ENCODE data around the gene EPB41L2. TPM values are rescaled to one million over a fixed set of nuclear protein-coding genes. Genes with fewer than 3 reads are reported as not detected.

The EPB41L2 gene
- total RNA-seq, 1 donor from 2014 or later: 124 TPM

- no peak overlapping the region for H3K4me3 ChIP-seq
- no peaks in the 10 kb centered on the region for H3K27me3 ChIP-seq (ENCODE audit: low read depth)
- intact Hi-C loops (cut with DNase I): no loop called here
- H3K36me3 ChIP-seq: peaks cover 7% of the 10 kb centered on the region
- TF ChIP-seq CTCF (IDR thresholded peaks at IDR 0.05): no peak
- H3K27ac ChIP-seq: no peak overlapping the region
- no peaks in the 10 kb centered on the region for H3K9me3 ChIP-seq
- H3K4me1 ChIP-seq: no peaks in the 10 kb centered on the region
- no peak for DNase-seq
- ATAC-seq: no peak
Observed at GRCh38 chr6:130858054-130858453, 205.0 kb downstream of the EPB41L2 start.

- H3K4me1 ChIP-seq: no peaks in the 10 kb centered on the region
- H3K36me3 ChIP-seq: peaks cover 6% of the 10 kb centered on the region
- no peak for ATAC-seq
- no peak overlapping the region for H3K27ac ChIP-seq
- DNase-seq: no peak
- intact Hi-C loops (cut with DNase I): no loop called here
- no peaks in the 10 kb centered on the region for H3K27me3 ChIP-seq (ENCODE audit: low read depth)
- H3K9me3 ChIP-seq: no peaks in the 10 kb centered on the region
- TF ChIP-seq CTCF (IDR thresholded peaks at IDR 0.05): no peak
- no peak overlapping the region for H3K4me3 ChIP-seq
Observed at GRCh38 chr6:130853555-130854183, 209.4 kb downstream of the EPB41L2 start.

- Histone ChIP-seq H3K36me3 (peaks cover 6% of the 10 kb centered on the region), H3K4me1 (no peaks in the 10 kb centered on the region), H3K27me3 (ENCODE audit: low read depth) (no peaks in the 10 kb centered on the region), H3K27ac (no peak overlapping the region), H3K9me3 (no peaks in the 10 kb centered on the region), H3K4me3 (no peak overlapping the region)
- intact Hi-C loops (cut with DNase I): no loop called here
- no peak for TF ChIP-seq CTCF (IDR thresholded peaks at IDR 0.05)
- no peak for DNase-seq
- no peak for ATAC-seq
Observed at GRCh38 chr6:130852844-130853554, 210.0 kb downstream of the EPB41L2 start.

GRCh38 chr6:130851026-130851425 is 212.0 kb downstream of the EPB41L2 start:
- no peak for TF ChIP-seq CTCF (IDR thresholded peaks at IDR 0.05)
- H3K27ac ChIP-seq: no peak overlapping the region
- no peaks in the 10 kb centered on the region for H3K4me1 ChIP-seq
- no peak overlapping the region for H3K4me3 ChIP-seq
- no peaks in the 10 kb centered on the region for H3K9me3 ChIP-seq
- intact Hi-C loops (cut with DNase I): no loop called here
- ATAC-seq: no peak
- DNase-seq: no peak
- H3K27me3 ChIP-seq (ENCODE audit: low read depth): no peaks in the 10 kb centered on the region
- peaks cover 6% of the 10 kb centered on the region for H3K36me3 ChIP-seq

GRCh38 chr6:130849594-130849993 is 213.5 kb downstream of the EPB41L2 start:
- intact Hi-C loops (cut with DNase I): no loop called here
- H3K4me1 ChIP-seq: no peaks in the 10 kb centered on the region
- ATAC-seq (no peak), DNase-seq (no peak)
- H3K36me3 ChIP-seq: no peaks in the 10 kb centered on the region
- H3K9me3 ChIP-seq: no peaks in the 10 kb centered on the region
- no peak for TF ChIP-seq CTCF (IDR thresholded peaks at IDR 0.05)
- H3K27me3 ChIP-seq (ENCODE audit: low read depth): no peaks in the 10 kb centered on the region
- no peak overlapping the region for H3K4me3 ChIP-seq
- no peak overlapping the region for H3K27ac ChIP-seq
